ENCODE results near the gene C3orf20. TPM values are rescaled to one million over a fixed set of nuclear protein-coding genes. Genes with fewer than 3 reads are reported as not detected.
A peak's percentile ranks its signal among the peaks of the same experiment; 100 is the strongest.

C3orf20 gene
- total RNA-seq, 1 donor from 2014 or later = 0.13 TPM

GRCh38 chr3:14725564-14726440 lies 50.9 kb downstream of the C3orf20 start:
- Mint-ChIP-seq H3K4me1 (ENCODE audit: unreplicated experiment) (peaks cover 13% of the 10 kb centered on the region), H3K36me3 (ENCODE audit: low read depth, unreplicated experiment) (peaks cover 4% of the 10 kb centered on the region), H3K27me3 (ENCODE audit: unreplicated experiment) (no peaks in the 10 kb centered on the region), H3K4me3 (ENCODE audit: unreplicated experiment) (no peak overlapping the region), H3K27ac (ENCODE audit: unreplicated experiment) (peak overlapping the region; percentile 7), H3K9me3 (ENCODE audit: unreplicated experiment) (no peaks in the 10 kb centered on the region)
- TF ChIP-seq CTCF (IDR thresholded peaks at IDR 0.05; ENCODE audit: unreplicated experiment) = no peak
- DNase-seq (ENCODE audit: low spot score) = no peak

GRCh38 chr3:14726441-14726780 lies 51.5 kb downstream of the C3orf20 start:
- peaks cover 13% of the 10 kb centered on the region for H3K4me1 Mint-ChIP-seq (ENCODE audit: unreplicated experiment)
- no peak for DNase-seq (ENCODE audit: low spot score)
- H3K4me3 Mint-ChIP-seq (ENCODE audit: unreplicated experiment) = no peak overlapping the region
- no peak overlapping the region for H3K27ac Mint-ChIP-seq (ENCODE audit: unreplicated experiment)
- peaks cover 4% of the 10 kb centered on the region for H3K36me3 Mint-ChIP-seq (ENCODE audit: low read depth, unreplicated experiment)
- TF ChIP-seq CTCF (IDR thresholded peaks at IDR 0.05; ENCODE audit: unreplicated experiment) = no peak
- no peaks in the 10 kb centered on the region for H3K27me3 Mint-ChIP-seq (ENCODE audit: unreplicated experiment)
- H3K9me3 Mint-ChIP-seq (ENCODE audit: unreplicated experiment) = no peaks in the 10 kb centered on the region

- TF ChIP-seq CTCF (IDR thresholded peaks at IDR 0.05; ENCODE audit: unreplicated experiment) = no peak
- no peak overlapping the region for H3K4me3 Mint-ChIP-seq (ENCODE audit: unreplicated experiment)
- DNase-seq (ENCODE audit: low spot score) = no peak
- H3K27me3 Mint-ChIP-seq (ENCODE audit: unreplicated experiment) = no peaks in the 10 kb centered on the region
- no peaks in the 10 kb centered on the region for H3K36me3 Mint-ChIP-seq (ENCODE audit: low read depth, unreplicated experiment)
- peaks cover 13% of the 10 kb centered on the region for H3K4me1 Mint-ChIP-seq (ENCODE audit: unreplicated experiment)
- no peaks in the 10 kb centered on the region for H3K9me3 Mint-ChIP-seq (ENCODE audit: unreplicated experiment)
- no peak overlapping the region for H3K27ac Mint-ChIP-seq (ENCODE audit: unreplicated experiment)
Measured at GRCh38 chr3:14728113-14728512, 53.2 kb downstream of the C3orf20 start.

- no peak for TF ChIP-seq CTCF (IDR thresholded peaks at IDR 0.05; ENCODE audit: unreplicated experiment)
- Mint-ChIP-seq H3K27ac (ENCODE audit: unreplicated experiment) (no peak overlapping the region), H3K36me3 (ENCODE audit: low read depth, unreplicated experiment) (no peaks in the 10 kb centered on the region), H3K4me1 (ENCODE audit: unreplicated experiment) (peaks cover 1% of the 10 kb centered on the region), H3K27me3 (ENCODE audit: unreplicated experiment) (no peaks in the 10 kb centered on the region), H3K4me3 (ENCODE audit: unreplicated experiment) (no peak overlapping the region), H3K9me3 (ENCODE audit: unreplicated experiment) (no peaks in the 10 kb centered on the region)
- DNase-seq (ENCODE audit: low spot score) = no peak
Measured at GRCh38 chr3:14730703-14731382, 55.9 kb downstream of the C3orf20 start.

GRCh38 chr3:14740983-14741382 lies 66.0 kb downstream of the C3orf20 start:
- Mint-ChIP-seq H3K27ac (ENCODE audit: unreplicated experiment) (no peak overlapping the region), H3K9me3 (ENCODE audit: unreplicated experiment) (no peaks in the 10 kb centered on the region), H3K27me3 (ENCODE audit: unreplicated experiment) (peaks cover 3% of the 10 kb centered on the region)

More at GRCh38 chr3:14740983-14741382, 66.0 kb downstream of the C3orf20 start:
- no peak for DNase-seq (ENCODE audit: low spot score)
- peaks cover 12% of the 10 kb centered on the region for H3K36me3 Mint-ChIP-seq (ENCODE audit: low read depth, unreplicated experiment)
- no peak for TF ChIP-seq CTCF (IDR thresholded peaks at IDR 0.05; ENCODE audit: unreplicated experiment)
- peaks cover 3% of the 10 kb centered on the region for H3K4me1 Mint-ChIP-seq (ENCODE audit: unreplicated experiment)
- H3K4me3 Mint-ChIP-seq (ENCODE audit: unreplicated experiment) = no peak overlapping the region
